A673 (cell line): Measurements from ENCODE around the gene EIF4EBP3. TPM values are rescaled to one million over a fixed set of nuclear protein-coding genes. Genes with fewer than 3 reads are reported as not detected.

Experiments used
- BruUV-seq: library from RNA; stranded (reverse); fragments of 400-500 nt; replicated peaks from 2 replicates; lab custom pipeline; 2021; lab: Mats Ljungman, UMichigan
- CTCF ChIA-PET: fragments of 300-600 bp; sonication (Branson Sonifier 250); formaldehyde crosslinking; loops from one replicate; lab custom pipeline; 2022; ENCODE audit warnings: antibody characterized with exemption; lab: Charles Lee
- POLR2A ChIA-PET: fragments of 300-600 bp; sonication (Branson Sonifier 250); formaldehyde crosslinking; loops from one replicate; lab custom pipeline; 2022; ENCODE audit warnings: antibody characterized with exemption; ENCODE audit not compliant: low non-redundant PET; lab: Charles Lee
- DNase-seq: peaks from one replicate; pipeline ENCODE4 v3.0.0-alpha.2; 2015; ENCODE audit warnings: low spot score
- H3K27ac ChIP-seq: fragments of 200-600 bp; sonication (generic); 2 replicates; pipeline ENCODE4 v1.5.1; 2016; ENCODE audit warnings: mixed run types, low read depth, mild to moderate bottlenecking, mixed read lengths, antibody characterized with exemption, low read length; ENCODE audit not compliant: poor library complexity, severe bottlenecking
- H3K27me3 ChIP-seq: fragments of 200-600 bp; sonication (generic); replicated peaks from 2 replicates; pipeline ENCODE4 v1.6.1; 2017; ENCODE audit warnings: mixed run types, low read depth, mild to moderate bottlenecking, mixed read lengths, antibody characterized with exemption, low read length; ENCODE audit not compliant: insufficient read depth, poor library complexity
- H3K36me3 ChIP-seq: fragments of 200-600 bp; sonication (generic); 2 replicates; pipeline ENCODE4 v1.6.1; 2016; ENCODE audit warnings: mixed run types, mild to moderate bottlenecking, mixed read lengths, antibody characterized with exemption, low read length; ENCODE audit not compliant: insufficient read depth, poor library complexity, severe bottlenecking
- H3K4me1 ChIP-seq: fragments of 200-600 bp; sonication (generic); 2 replicates; pipeline ENCODE4 v1.6.1; 2017; ENCODE audit warnings: mixed run types, mild to moderate bottlenecking, mixed read lengths, antibody characterized with exemption, low read length; ENCODE audit not compliant: insufficient read depth, poor library complexity, severe bottlenecking
- H3K4me3 ChIP-seq: fragments of 200-600 bp; sonication (generic); 2 replicates; pipeline ENCODE4 v1.5.1; 2016; ENCODE audit warnings: low read depth, mixed run types, mild to moderate bottlenecking, mixed read lengths, low read length; ENCODE audit not compliant: poor library complexity, severe bottlenecking
- H3K9me3 ChIP-seq: fragments of 200-600 bp; sonication (generic); 2 replicates; pipeline ENCODE4 v1.6.1; 2016; ENCODE audit warnings: mixed run types, low read depth, mild to moderate bottlenecking, mixed read lengths, antibody characterized with exemption, low read length; ENCODE audit not compliant: poor library complexity, severe bottlenecking
- CTCF ChIP-seq: fragments of 300-800, 200-600 bp; sonication (generic); conservative IDR thresholded peaks from 2 replicates; pipeline ENCODE4 v1.5.1; 2017; ENCODE audit warnings: low read depth, mild to moderate bottlenecking, antibody characterized with exemption, low read length, moderate library complexity, mixed read lengths
- EZH2 ChIP-seq: fragments of 200-600 bp; sonication (generic); IDR thresholded peaks from 2 replicates; pipeline ENCODE4 v1.6.1; 2017; ENCODE audit warnings: borderline replicate concordance, low read depth, mild to moderate bottlenecking, mixed read lengths, antibody characterized with exemption, low read length; ENCODE audit not compliant: poor library complexity, severe bottlenecking
- intact Hi-C: fragments of 100-400 bp; cut with micrococcal nuclease; formaldehyde crosslinking; loops from one replicate; pipeline ENCODE4 v1.10.0; 2022; ENCODE audit not compliant: unreplicated experiment
- total RNA-seq: library from RNA; stranded (reverse); gene quantifications from 2 replicates; pipeline ENCODE4 v1.2.3, GENCODE V29; 2021

Gene EIF4EBP3
- total RNA-seq, 1 experiment from 2014 or later, result 7.6 TPM

- Histone ChIP-seq H3K36me3 (no peaks in the 10 kb centered on the region), H3K27me3 (no peaks in the 10 kb centered on the region), H3K9me3 (no peaks in the 10 kb centered on the region), H3K4me3 (no peak overlapping the region), H3K4me1 (peaks cover 23% of the 10 kb centered on the region), H3K27ac (no peak overlapping the region)
- ChIA-PET POLR2A (no interaction called here), CTCF (no interaction called here)
- no peak for DNase-seq
- intact Hi-C loops, result loop anchor here (5.0 kb wide), 1 partner anchor 77 kb away; the partner anchor contains the start of gene TMCO6
- no peak for TF ChIP-seq CTCF
- no peak for TF ChIP-seq EZH2
- no TSS peak for BruUV-seq
Measured at GRCh38 chr5:140560227-140560626, 12.8 kb downstream of the EIF4EBP3 start.

GRCh38 chr5:140561753-140562523, 14.5 kb downstream of the EIF4EBP3 start:
- intact Hi-C loops, result loop anchor here (5.0 kb wide), 1 partner anchor 75 kb away; the partner anchor contains the start of gene TMCO6
- TF ChIP-seq EZH2 (no peak), CTCF (no peak)
- Histone ChIP-seq H3K36me3 (peaks cover 8% of the 10 kb centered on the region), H3K9me3 (no peaks in the 10 kb centered on the region), H3K4me1 (peaks cover 20% of the 10 kb centered on the region), H3K27me3 (no peaks in the 10 kb centered on the region), H3K4me3 (no peak overlapping the region), H3K27ac (no peak overlapping the region)
- no peak for DNase-seq
- CTCF ChIA-PET, result no interaction called here
- POLR2A ChIA-PET, result no interaction called here
- BruUV-seq, result no TSS peak

GRCh38 chr5:140563596-140563995, 16.1 kb downstream of the EIF4EBP3 start:
- Histone ChIP-seq H3K36me3 (peaks cover 21% of the 10 kb centered on the region), H3K4me3 (peak overlapping the region; percentile 66), H3K9me3 (no peaks in the 10 kb centered on the region), H3K27ac (peak overlapping the region; percentile 92), H3K4me1 (peaks cover 15% of the 10 kb centered on the region), H3K27me3 (no peaks in the 10 kb centered on the region)
- DNase-seq, result no peak
- ChIA-PET CTCF (no interaction called here), POLR2A (interaction anchor here (0.6 kb wide), 2 partner anchors 159 to 562 kb away, joined by 4 to 15 read pairs; no protein-coding TSS in a partner anchor)
- intact Hi-C loops, result loop anchor here (5.0 kb wide), 1 partner anchor 74 kb away; the partner anchor contains the start of gene TMCO6
- TF ChIP-seq CTCF (no peak), EZH2 (no peak)
- BruUV-seq, result TSS peak; percentile 67
